Measurements from ENCODE around the gene GOLGB1. TPM values are rescaled to one million over a fixed set of nuclear protein-coding genes. Genes with fewer than 3 reads are reported as not detected.

Gene GOLGB1
- total RNA-seq, 1 donor from 2014 or later: 65.0 TPM

DNA sequence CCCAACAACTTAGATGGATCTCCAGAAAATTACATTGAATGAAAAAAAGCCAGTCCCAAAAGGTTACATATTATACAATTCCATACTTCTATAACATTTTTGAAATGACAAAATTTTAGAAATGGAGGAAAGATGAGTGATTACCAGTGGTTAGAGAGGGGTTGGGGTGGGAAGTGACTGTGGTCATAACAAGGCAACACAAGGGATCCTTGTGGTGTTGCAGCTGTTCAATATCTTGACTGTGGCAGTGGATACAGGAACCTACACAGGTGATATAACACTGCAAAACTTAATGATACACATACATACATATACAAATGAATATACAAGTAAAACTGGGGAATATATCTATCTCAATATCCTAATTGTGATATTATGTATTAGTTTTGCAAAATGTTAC lies 9.6 kb downstream of the GOLGB1 start:
- Mint-ChIP-seq H3K36me3 (ENCODE audit: low read depth) (peaks cover 2% of the 10 kb centered on the region), H3K4me3 (ENCODE audit: unreplicated experiment) (no peak overlapping the region), H3K27me3 (ENCODE audit: low read depth) (no peaks in the 10 kb centered on the region), H3K27ac (ENCODE audit: unreplicated experiment) (peak overlapping the region; percentile 42), H3K4me1 (ENCODE audit: low read depth) (peaks cover 54% of the 10 kb centered on the region), H3K9me3 (ENCODE audit: low read depth) (peaks cover 6% of the 10 kb centered on the region)
- no peak for DNase-seq (ENCODE audit: low spot score)
- TF ChIP-seq, protein P1, sequence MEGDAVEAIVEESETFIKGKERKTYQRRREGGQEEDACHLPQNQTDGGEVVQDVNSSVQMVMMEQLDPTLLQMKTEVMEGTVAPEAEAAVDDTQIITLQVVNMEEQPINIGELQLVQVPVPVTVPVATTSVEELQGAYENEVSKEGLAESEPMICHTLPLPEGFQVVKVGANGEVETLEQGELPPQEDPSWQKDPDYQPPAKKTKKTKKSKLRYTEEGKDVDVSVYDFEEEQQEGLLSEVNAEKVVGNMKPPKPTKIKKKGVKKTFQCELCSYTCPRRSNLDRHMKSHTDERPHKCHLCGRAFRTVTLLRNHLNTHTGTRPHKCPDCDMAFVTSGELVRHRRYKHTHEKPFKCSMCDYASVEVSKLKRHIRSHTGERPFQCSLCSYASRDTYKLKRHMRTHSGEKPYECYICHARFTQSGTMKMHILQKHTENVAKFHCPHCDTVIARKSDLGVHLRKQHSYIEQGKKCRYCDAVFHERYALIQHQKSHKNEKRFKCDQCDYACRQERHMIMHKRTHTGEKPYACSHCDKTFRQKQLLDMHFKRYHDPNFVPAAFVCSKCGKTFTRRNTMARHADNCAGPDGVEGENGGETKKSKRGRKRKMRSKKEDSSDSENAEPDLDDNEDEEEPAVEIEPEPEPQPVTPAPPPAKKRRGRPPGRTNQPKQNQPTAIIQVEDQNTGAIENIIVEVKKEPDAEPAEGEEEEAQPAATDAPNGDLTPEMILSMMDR (IDR thresholded peaks at IDR 0.05): no peak

- DNase-seq (ENCODE audit: low spot score): no peak
- H3K4me3 Mint-ChIP-seq (ENCODE audit: unreplicated experiment): no peak overlapping the region
- TF ChIP-seq, protein P1 (IDR thresholded peaks at IDR 0.05): no peak
- H3K9me3 Mint-ChIP-seq (ENCODE audit: low read depth): peaks cover 4% of the 10 kb centered on the region
- no peaks in the 10 kb centered on the region for H3K27me3 Mint-ChIP-seq (ENCODE audit: low read depth)
- no peak overlapping the region for H3K27ac Mint-ChIP-seq (ENCODE audit: unreplicated experiment)
- H3K36me3 Mint-ChIP-seq (ENCODE audit: low read depth): peaks cover 2% of the 10 kb centered on the region
- peaks cover 68% of the 10 kb centered on the region for H3K4me1 Mint-ChIP-seq (ENCODE audit: low read depth)
These were observed 11.9 kb downstream of the GOLGB1 start for GRCh38 chr3:121737644-121738043.

DNA sequence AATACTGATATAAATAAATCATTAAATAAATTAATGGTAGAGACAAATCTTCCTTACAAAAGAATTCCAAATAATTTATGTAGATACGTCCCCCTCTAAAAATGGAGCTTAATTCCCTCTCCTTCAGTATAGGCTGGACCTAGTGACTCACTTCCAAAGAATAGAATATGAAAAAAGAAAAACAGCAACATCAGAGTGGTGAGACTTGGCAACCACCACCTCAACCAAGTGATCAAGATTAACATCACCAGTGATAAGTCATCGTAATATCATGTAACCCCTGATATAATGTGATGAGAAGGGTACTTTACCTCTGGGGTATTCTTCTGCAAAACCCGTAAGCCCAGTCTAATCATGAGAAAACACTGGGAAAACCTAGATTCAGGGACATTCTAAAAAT lies 13.4 kb downstream of the GOLGB1 start:
- Mint-ChIP-seq H3K27me3 (ENCODE audit: low read depth) (no peaks in the 10 kb centered on the region), H3K9me3 (ENCODE audit: low read depth) (no peaks in the 10 kb centered on the region), H3K27ac (ENCODE audit: unreplicated experiment) (peak overlapping the region; percentile 51), H3K4me3 (ENCODE audit: unreplicated experiment) (no peak overlapping the region), H3K36me3 (ENCODE audit: low read depth) (no peaks in the 10 kb centered on the region), H3K4me1 (ENCODE audit: low read depth) (peaks cover 73% of the 10 kb centered on the region)
- TF ChIP-seq, protein P1 (IDR thresholded peaks at IDR 0.05): no peak
- no peak for DNase-seq (ENCODE audit: low spot score)

DNA sequence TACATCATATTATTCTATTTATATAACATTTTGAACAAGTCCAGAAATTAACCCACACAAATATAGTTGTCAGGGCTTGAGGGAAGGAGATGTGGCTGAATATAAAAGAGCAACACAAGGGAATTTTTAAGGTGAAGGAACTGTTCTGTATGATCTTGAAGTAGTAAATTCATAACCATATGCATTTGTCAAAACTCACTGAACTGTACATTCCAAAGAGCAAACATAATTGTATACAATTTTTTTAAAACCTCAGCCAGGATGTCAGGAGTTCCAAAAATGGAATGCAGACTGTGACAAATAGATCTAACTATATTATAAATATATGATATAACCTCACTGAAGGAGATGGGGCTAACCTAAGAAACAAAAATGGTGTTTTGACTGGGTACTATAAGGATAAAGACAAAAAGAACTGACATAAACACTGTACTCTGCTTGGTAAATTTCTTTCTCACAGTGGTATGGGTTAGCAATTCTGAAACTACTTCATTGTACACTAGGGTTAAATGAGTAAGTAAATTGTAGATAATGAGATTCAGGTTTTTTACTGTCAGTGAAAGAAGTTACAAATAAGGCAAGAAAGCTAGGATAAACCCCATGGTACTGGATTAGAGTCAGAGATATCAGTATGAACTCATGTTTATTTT lies 14.4 kb downstream of the GOLGB1 start:
- no peaks in the 10 kb centered on the region for H3K27me3 Mint-ChIP-seq (ENCODE audit: low read depth)
- DNase-seq (ENCODE audit: low spot score): no peak
- no peaks in the 10 kb centered on the region for H3K9me3 Mint-ChIP-seq (ENCODE audit: low read depth)
- TF ChIP-seq, protein P1 (IDR thresholded peaks at IDR 0.05): no peak
- peak overlapping the region; percentile 68 for H3K27ac Mint-ChIP-seq (ENCODE audit: unreplicated experiment)
- no peaks in the 10 kb centered on the region for H3K36me3 Mint-ChIP-seq (ENCODE audit: low read depth)
- no peak overlapping the region for H3K4me3 Mint-ChIP-seq (ENCODE audit: unreplicated experiment)
- H3K4me1 Mint-ChIP-seq (ENCODE audit: low read depth): peaks cover 74% of the 10 kb centered on the region

- Mint-ChIP-seq H3K4me3 (ENCODE audit: unreplicated experiment) (no peak overlapping the region), H3K27ac (ENCODE audit: unreplicated experiment) (peak overlapping the region; percentile 93), H3K9me3 (ENCODE audit: low read depth) (no peaks in the 10 kb centered on the region), H3K4me1 (ENCODE audit: low read depth) (peaks cover 45% of the 10 kb centered on the region), H3K36me3 (ENCODE audit: low read depth) (peaks cover 11% of the 10 kb centered on the region), H3K27me3 (ENCODE audit: low read depth) (no peaks in the 10 kb centered on the region)
- DNase-seq (ENCODE audit: low spot score): no peak
- TF ChIP-seq, protein P1 (IDR thresholded peaks at IDR 0.05): no peak
These were observed 18.4 kb downstream of the GOLGB1 start for GRCh38 chr3:121730940-121731687.
